GM12891 (cell line): ENCODE data around the gene RTN4RL1.

Source experiments
- DNase-seq: peaks from one replicate; pipeline ENCODE4 v3.0.0; 2011; ENCODE audit warnings: low spot score; ENCODE audit not compliant: insufficient read length
- FAIRE-seq: peaks from 2 replicates; lab custom pipeline; 2011; peaks lifted over from hg19 to GRCh38; lab: Jason Lieb, UNC
- PAX5 ChIP-seq: IDR thresholded peaks from 2 replicates; pipeline ENCODE4 v1.6.1; 2011; ENCODE audit warnings: low read length, moderate library complexity, mild to moderate bottlenecking; ENCODE audit not compliant: insufficient read depth, severe bottlenecking
- POLR2A ChIP-seq: IDR thresholded peaks from 2 replicates; pipeline ENCODE4 v1.6.1; 2011; ENCODE audit warnings: low read depth, low read length, control low read depth
- POLR2AphosphoS5 ChIP-seq: IDR thresholded peaks from 2 replicates; pipeline ENCODE4 v1.6.1; 2011; ENCODE audit warnings: low read depth, low read length, control low read depth
- POU2F2 ChIP-seq: IDR thresholded peaks from 2 replicates; pipeline ENCODE4 v1.6.1; 2011; ENCODE audit warnings: low read depth, mild to moderate bottlenecking, control low read depth, low read length, moderate library complexity
- SPI1 ChIP-seq: IDR thresholded peaks from 2 replicates; pipeline ENCODE4 v1.6.1; 2011; ENCODE audit warnings: low read depth, low read length, control low read depth
- TAF1 ChIP-seq: IDR thresholded peaks from 2 replicates; pipeline ENCODE4 v1.6.1; 2011; ENCODE audit warnings: low read depth, low read length, control low read depth

RTN4RL1 gene

DNA sequence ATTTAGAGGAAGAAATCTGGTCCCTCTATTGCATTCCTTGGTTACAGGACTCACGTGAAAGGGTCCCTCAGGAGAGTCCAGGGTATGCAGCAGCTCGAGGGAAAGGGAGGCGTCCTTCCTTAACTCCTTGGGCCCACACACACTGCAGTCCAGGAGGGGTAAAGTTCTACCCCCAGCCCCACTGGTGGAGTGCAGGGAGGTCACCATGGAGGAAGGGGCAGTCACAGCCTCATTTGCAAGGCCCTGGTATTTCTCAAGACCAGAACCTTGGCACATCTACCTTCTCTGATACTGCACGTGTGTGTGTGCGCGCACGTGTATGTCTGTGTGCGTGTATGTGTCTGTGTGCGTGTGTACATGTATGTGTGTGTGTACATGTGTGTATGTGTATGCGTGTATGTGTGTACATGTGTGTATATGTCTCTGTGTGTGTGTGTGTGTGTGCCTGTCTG, 40.8 kb upstream of the RTN4RL1 start:
- no peak for DNase-seq
- peak; percentile 87 for FAIRE-seq
- peak; percentile 59 for TF ChIP-seq POLR2A
- no peak for TF ChIP-seq PAX5

DNA sequence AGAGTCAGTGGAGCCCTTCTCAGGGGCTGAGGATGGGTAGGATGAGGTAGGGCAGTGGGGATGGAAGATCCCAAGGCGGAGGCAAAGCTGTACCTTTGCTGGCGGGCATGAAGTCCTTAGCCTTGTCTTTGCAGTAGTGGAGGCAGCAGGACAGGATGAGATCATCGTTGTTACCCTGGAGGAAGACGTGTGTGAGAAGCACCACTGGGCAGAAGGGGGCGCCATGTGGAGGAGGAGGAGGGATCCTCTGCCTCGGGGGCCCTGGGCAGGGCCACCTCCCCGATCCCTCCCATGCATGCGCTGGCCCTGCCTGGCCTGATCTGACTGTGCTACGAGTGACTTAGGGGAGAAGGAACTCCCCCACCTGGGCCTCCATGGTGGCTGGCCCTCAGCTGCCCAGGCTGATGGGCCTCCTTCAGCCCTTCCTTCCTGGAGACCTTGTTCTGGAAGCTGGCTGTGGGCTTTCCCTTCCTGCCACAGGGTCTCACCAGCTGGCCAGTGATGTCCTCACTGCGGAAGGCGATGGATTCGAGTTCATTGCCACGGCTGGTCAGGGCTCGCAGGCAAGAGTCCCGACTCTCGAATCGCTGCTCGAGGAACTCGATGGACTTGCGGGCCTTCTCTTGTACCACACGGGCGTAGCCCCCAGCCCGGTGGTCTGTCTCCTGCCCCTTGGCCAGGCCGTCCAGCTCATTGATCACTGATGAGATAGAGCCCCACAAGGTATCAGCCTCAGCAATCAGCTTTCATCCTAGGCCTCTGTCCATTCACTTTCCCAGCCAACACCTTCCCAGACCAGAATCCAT, 40.0 kb upstream of the RTN4RL1 start:
- DNase-seq (peak; percentile 59), FAIRE-seq (peak; percentile 97)
- TF ChIP-seq POU2F2 (peak; percentile 88), POLR2AphosphoS5 (peak; percentile 86; the same call in 1 of the 2 replicates), POLR2A (peak; percentile 84), TAF1 (no peak), PAX5 (no peak)

DNA sequence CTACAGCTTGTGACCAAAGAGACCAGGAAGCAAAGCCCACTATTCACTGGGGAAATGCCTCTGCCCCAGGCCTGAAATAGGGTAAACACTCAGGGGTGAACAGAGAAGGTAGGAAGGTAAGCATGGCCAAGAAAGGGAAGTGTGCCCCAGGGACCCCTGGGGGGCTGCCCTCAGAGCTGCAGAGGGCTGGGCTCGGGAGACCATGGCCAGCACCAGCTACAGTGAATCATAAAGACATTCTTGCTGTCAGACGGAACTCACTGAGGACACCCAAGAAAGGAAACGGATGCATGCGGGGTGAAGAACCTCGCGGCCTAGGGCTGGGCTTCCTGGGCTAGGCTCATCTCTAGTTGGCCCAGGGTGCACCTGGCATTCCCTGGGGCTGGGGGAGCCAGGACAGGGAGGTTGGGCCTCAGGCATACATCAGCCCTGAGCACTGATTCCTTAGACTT, 39.4 kb upstream of the RTN4RL1 start:
- DNase-seq (no peak), FAIRE-seq (no peak)

DNA sequence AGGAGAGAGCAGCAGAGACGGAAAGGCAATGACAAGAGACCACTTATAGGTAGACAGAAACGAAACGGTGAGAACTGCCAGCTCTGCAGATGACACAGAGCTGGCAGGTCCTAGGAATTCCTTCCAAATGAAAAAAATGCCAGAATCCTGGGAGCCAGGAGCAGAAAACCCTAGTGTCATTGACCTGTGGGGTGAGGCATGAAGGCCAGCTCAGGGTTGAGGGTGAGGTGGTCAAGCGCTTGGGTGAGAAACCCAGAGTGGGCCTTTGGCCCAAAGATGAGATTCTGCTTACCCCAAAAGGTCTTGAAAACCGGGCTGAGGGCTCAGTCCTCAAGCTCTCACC, 39.0 kb upstream of the RTN4RL1 start:
- no peak for FAIRE-seq
- TF ChIP-seq SPI1, result no peak
- no peak for TF ChIP-seq POLR2AphosphoS5
- no peak; the same call in 1 of the 2 replicates for TF ChIP-seq POU2F2
- no peak for TF ChIP-seq PAX5
- TF ChIP-seq TAF1, result no peak
- TF ChIP-seq POLR2A, result no peak
- DNase-seq, result no peak

More for the DNA sequence above, 39.4 kb upstream of the RTN4RL1 start:
- TF ChIP-seq POLR2AphosphoS5 (no peak), POU2F2 (peak; percentile 4; the same call in 1 of the 2 replicates), SPI1 (peak; percentile 65), PAX5 (no peak), TAF1 (no peak), POLR2A (no peak)

DNA sequence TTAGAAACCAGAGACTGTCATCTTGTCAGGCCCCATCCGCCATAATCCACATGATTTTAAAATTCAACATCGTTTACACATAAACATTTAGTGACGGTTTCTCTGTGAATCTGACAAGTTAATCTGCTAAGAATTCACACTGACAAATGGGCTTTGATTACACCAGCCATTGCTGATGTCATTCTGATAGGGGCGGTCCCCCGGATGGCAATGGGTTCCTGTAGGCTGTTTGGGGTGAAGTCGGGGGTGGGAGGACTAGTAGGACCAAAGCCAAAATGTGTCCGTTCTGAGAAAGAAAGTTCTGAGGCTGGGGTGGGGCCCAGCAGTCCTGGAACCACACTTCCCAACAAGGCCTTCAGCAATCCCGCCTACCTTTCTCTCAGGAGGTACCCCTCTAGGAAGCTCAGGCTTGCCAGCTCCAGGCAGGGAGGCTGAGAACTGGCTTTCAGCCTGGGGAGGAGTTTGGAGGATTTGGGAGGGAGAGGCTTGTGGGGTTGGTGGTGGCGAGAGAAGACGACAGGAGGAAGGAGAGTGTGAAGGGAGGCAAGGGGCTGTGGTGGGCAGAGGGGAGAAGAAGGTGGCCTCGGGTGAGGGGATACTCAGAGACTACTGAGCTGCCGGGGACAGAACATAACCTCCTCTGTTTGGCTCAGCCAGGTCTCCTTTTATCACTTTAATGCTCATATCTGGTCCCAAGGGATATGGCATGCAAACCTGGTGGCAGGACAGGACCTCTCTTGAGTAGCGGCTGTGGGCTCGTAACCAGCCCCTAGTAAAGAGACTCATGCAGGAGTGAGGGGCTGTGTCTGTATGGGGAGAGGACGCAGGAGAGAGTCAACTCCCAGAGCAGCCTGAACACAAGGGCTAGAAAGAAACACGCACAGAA, 38.4 kb upstream of the RTN4RL1 start:
- no peak for DNase-seq
- peak; percentile 73 for FAIRE-seq
- TF ChIP-seq POU2F2 (peak; percentile 77; the same call in 1 of the 2 replicates), POLR2A (peak; percentile 17; the same call in 1 of the 2 replicates), TAF1 (no peak)

DNA sequence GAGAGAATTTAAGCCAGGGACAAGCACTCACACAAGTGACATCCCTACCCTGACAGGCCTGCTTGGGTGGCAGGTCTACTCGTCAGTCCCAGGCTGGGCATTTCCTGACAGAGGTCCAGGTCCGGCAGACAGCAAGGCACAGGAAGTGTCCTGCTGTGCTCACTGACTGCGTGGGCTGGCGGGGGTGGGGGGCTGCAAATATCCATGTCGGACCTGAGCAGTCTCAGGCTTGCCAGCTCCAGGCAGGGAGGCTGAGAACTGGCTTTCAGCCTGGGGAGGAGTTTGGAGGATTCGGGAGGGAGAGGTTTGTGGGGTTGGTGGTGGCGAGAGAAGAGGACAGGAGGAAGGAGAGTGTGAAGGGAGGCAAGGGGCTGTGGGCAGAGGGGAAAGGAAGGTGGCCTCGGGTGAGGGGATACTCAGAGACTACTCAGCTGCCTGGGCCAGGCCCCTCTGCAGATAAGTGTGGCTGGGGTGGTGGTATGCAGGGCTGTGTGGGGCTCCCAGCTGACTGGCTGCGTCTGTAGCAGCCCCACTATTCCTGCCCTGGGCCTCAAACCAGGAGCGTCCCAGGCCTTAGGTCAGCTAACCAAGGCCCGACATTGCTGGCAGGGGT, 37.5 kb upstream of the RTN4RL1 start:
- no peak for DNase-seq
- TF ChIP-seq POU2F2, result peak; percentile 67; the same call in 1 of the 2 replicates
- TF ChIP-seq SPI1, result no peak
- peak; percentile 85 for TF ChIP-seq POLR2AphosphoS5
- TF ChIP-seq POLR2A, result peak; percentile 85

DNA sequence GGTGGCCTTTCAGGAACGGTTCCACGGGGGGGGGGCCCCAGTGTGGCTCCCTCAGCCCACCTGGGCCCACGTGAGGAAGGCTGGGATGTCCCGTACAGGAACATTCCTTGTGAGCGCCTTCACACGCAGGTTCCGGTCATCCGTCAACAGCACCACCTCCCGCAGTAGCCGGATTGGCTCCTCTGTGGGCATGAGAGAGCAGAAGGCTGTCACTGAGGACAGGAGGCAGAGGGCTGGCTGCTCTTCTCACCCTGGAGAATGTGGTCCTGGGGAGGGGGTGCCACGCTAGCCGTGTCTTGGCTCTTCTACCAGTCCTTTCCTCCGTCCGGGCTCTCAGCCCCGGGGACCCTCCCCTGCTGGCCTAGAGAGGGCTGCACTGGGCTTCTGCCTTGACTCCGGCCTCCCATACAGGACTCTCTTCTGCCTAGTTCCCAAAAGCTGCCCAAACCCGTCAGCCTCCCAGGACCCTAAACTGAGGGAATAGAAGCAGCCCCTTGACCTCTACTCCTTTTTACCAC, 36.4 kb upstream of the RTN4RL1 start:
- no peak for FAIRE-seq
- TF ChIP-seq POLR2A (peak; percentile 58; the same call in 1 of the 2 replicates), POLR2AphosphoS5 (peak; percentile 87; the same call in 1 of the 2 replicates), PAX5 (no peak), POU2F2 (0 out of 2 replicates have a peak, but pooled peaks have one; percentile 3)
- DNase-seq, result no peak

More for the DNA sequence above, 37.5 kb upstream of the RTN4RL1 start:
- FAIRE-seq, result peak; percentile 43

DNA sequence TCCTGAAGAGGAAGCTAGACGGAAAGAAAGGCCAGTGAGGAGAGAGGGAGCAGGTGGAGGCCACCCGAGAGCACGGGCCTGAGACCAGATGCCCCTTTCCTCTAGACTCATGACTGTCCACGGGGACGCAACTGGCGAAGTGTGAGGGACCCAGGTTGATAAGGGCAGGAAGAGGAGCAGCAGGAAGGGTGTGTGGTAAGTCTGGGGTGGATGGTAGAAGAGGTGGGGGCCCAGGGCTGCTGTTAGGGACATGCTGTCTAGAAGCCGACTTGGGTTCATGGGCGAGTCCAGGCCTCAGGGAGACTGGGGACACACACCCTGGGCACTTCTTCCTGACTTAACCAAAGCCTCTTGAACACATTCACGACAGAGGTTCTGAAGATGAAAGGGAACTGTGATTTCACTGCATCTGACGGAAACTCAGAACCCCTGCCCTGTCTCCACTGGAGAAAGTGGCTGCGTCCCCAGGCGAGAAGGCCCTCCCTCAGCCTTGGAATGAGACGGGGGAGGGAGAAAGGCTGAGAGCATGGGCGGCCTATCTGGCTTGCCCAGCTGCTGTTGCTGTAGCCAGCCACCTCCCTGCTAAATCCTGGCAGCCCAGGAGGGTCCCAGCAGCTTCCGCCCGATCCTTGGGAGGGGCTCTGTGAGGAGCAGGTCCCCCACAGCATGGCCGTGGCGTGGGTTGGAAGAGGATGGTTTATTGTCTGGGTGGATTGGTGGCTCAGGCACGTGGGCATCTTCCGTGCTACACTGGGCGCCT, 35.7 kb upstream of the RTN4RL1 start:
- DNase-seq (no peak), FAIRE-seq (peak; percentile 41)
- no peak for TF ChIP-seq SPI1
- TF ChIP-seq PAX5, result no peak
- peak; percentile 80 for TF ChIP-seq POLR2AphosphoS5
- no peak for TF ChIP-seq TAF1
- TF ChIP-seq POLR2A, result peak; percentile 83
- TF ChIP-seq POU2F2, result peak; percentile 49; the same call in 1 of the 2 replicates

DNA sequence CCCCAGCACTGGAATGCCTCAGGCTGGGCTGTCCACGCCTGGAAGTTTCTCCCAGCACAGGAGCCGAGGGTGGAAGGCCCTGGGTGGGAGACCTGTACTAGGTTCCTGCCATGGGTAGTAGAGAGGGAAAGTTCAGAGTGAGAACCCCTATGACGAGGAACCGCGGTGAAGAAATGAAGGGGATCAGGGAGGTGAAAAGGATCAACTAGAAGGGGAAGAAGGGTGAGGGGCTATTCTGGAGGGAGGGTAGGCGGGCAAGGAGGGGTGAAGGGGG, 35.2 kb upstream of the RTN4RL1 start:
- no peak for TF ChIP-seq TAF1
- no peak; the same call in 1 of the 2 replicates for TF ChIP-seq POLR2A
- TF ChIP-seq SPI1, result no peak
- TF ChIP-seq PAX5, result no peak
- TF ChIP-seq POLR2AphosphoS5, result no peak; the same call in 1 of the 2 replicates
- no peak for TF ChIP-seq POU2F2
- FAIRE-seq (no peak), DNase-seq (no peak)
